Uterus (tissue), 4 donors: ENCODE data around the gene SLC2A9. TPM values are rescaled to one million over a fixed set of nuclear protein-coding genes. Genes with fewer than 3 reads are reported as not detected.

Experiments used
- DNase-seq, 2 donors: peaks; one replicate each; pipeline ENCODE4 v3.0.0-alpha.2; 2019 to 2020
- H3K27ac ChIP-seq, 2 donors: fragments of 200-600 bp; sonication (generic); 1 replicate in 1 of 2; 2 replicates in 1 of 2; pipeline ENCODE4 v1.5.1; 2016 to 2018
- H3K27me3 ChIP-seq, 2 donors: fragments of 200-600 bp; sonication (generic); one replicate each; pipeline ENCODE4 v1.5.1; 2018 to 2019; ENCODE audit warnings: control low read depth in 1 of 2
- H3K36me3 ChIP-seq, 2 donors: fragments of 200-600 bp; sonication (generic); one replicate each; pipeline ENCODE4 v1.5.1; 2019; ENCODE audit warnings: control low read depth in 1 of 2
- H3K4me1 ChIP-seq, 2 donors: fragments of 200-600 bp; sonication (generic); one replicate each; pipeline ENCODE4 v1.5.1; 2018 to 2019; ENCODE audit warnings: control low read depth in 1 of 2
- H3K4me3 ChIP-seq, 2 donors: fragments of 200-600 bp; sonication (generic); 1 replicate in 1 of 2; 2 replicates in 1 of 2; pipeline ENCODE4 v1.5.1; 2018 to 2019; ENCODE audit warnings: mild to moderate bottlenecking in 1 of 2
- H3K9me3 ChIP-seq, 2 donors: fragments of 200-600 bp; sonication (generic); one replicate each; pipeline ENCODE4 v1.5.1; 2019; ENCODE audit warnings: control low read depth in 1 of 2
- POLR2A ChIP-seq, 2 donors: fragments of 450-650 bp; IDR thresholded peaks; one replicate each; pipeline ENCODE4 v1.6.1; 2016; ENCODE audit warnings: antibody characterized with exemption in 2 of 2, mild to moderate bottlenecking in 1 of 2, moderate library complexity in 1 of 2
- intact Hi-C: fragments of 100-400 bp; cut with DNase I; formaldehyde crosslinking; loops from one replicate; pipeline ENCODE4 v1.15.1; 2023; ENCODE audit warnings: low total_unique reads
- total RNA-seq, 4 donors: library from RNA; depleted of rRNA in 3 of 4; stranded (reverse); fragments of >200 nt in 3 of 4; gene quantifications; one replicate each; pipeline versions ENCODE4 v1.1.0 to v1.2.4, GENCODE V29; 2014 to 2023
- TF ChIP-seq, protein P1 (sequence below), 4 experiments: fragments of 200-600 bp in 2 of 4; fragments of 450-650 bp in 2 of 4; sonication (generic) in 2 of 4; IDR thresholded peaks; one replicate each; pipeline ENCODE4 v1.5.1; 2016 to 2019; ENCODE audit warnings: antibody characterized with exemption in 4 of 4, mild to moderate bottlenecking in 2 of 4, moderate library complexity in 1 of 4
- donor health status: DM: yes; HTN: yes; CAD: no.

The SLC2A9 gene
- total RNA-seq, 4 donors from 2014 or later = 0.51 to 9.3 (median 7.1) TPM

GRCh38 chr4:9899306-9900055 lies 121.8 kb downstream of the SLC2A9 start:
- no peak overlapping the region for H3K4me3 ChIP-seq
- no peaks in the 10 kb centered on the region for H3K9me3 ChIP-seq
- no peaks in the 10 kb centered on the region for H3K36me3 ChIP-seq
- H3K27me3 ChIP-seq = no peaks in the 10 kb centered on the region
- no peak for DNase-seq
- no peak for TF ChIP-seq POLR2A (IDR thresholded peaks at IDR 0.05)
- TF ChIP-seq, protein P1, sequence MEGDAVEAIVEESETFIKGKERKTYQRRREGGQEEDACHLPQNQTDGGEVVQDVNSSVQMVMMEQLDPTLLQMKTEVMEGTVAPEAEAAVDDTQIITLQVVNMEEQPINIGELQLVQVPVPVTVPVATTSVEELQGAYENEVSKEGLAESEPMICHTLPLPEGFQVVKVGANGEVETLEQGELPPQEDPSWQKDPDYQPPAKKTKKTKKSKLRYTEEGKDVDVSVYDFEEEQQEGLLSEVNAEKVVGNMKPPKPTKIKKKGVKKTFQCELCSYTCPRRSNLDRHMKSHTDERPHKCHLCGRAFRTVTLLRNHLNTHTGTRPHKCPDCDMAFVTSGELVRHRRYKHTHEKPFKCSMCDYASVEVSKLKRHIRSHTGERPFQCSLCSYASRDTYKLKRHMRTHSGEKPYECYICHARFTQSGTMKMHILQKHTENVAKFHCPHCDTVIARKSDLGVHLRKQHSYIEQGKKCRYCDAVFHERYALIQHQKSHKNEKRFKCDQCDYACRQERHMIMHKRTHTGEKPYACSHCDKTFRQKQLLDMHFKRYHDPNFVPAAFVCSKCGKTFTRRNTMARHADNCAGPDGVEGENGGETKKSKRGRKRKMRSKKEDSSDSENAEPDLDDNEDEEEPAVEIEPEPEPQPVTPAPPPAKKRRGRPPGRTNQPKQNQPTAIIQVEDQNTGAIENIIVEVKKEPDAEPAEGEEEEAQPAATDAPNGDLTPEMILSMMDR (IDR thresholded peaks at IDR 0.05) = no peak
- intact Hi-C loops = no loop called here
- no peak overlapping the region for H3K27ac ChIP-seq
- no peaks in the 10 kb centered on the region for H3K4me1 ChIP-seq

GRCh38 chr4:9898596-9899305 lies 122.5 kb downstream of the SLC2A9 start:
- no peaks in the 10 kb centered on the region for H3K27me3 ChIP-seq
- no peak overlapping the region for H3K4me3 ChIP-seq
- H3K36me3 ChIP-seq = no peaks in the 10 kb centered on the region
- no peaks in the 10 kb centered on the region for H3K4me1 ChIP-seq
- no peak for DNase-seq
- no peak for TF ChIP-seq POLR2A (IDR thresholded peaks at IDR 0.05)
- TF ChIP-seq, protein P1 (IDR thresholded peaks at IDR 0.05) = no peak
- no peaks in the 10 kb centered on the region for H3K9me3 ChIP-seq
- no peak overlapping the region for H3K27ac ChIP-seq
- intact Hi-C loops = no loop called here

DNA sequence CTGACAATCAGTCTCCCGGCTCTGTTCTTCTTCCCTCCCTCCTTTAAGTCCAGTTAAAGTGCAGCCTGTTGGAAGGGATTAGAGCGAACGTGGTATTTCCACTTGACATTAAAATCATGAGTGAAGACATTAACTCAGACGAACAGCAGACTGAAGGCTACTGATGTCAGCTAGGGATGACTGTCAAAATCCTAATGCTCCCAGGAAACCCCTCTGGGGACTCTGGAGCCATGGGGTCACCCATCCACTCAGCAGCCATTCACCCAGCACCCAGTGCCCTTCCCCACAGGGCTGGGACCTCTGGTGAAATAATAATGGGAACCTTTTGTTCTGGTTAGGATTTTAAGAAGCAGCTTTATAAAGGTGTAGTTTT lies 126.0 kb downstream of the SLC2A9 start:
- TF ChIP-seq, protein P1 (IDR thresholded peaks at IDR 0.05) = no peak
- TF ChIP-seq POLR2A (IDR thresholded peaks at IDR 0.05) = no peak
- Histone ChIP-seq H3K9me3 (no peaks in the 10 kb centered on the region), H3K27me3 (no peaks in the 10 kb centered on the region), H3K4me1 (no peaks in the 10 kb centered on the region), H3K27ac (no peak overlapping the region), H3K4me3 (no peak overlapping the region), H3K36me3 (no peaks in the 10 kb centered on the region)
- intact Hi-C loops = no loop called here
- DNase-seq = no peak

- Histone ChIP-seq H3K27me3 (no peaks in the 10 kb centered on the region), H3K27ac (no peak overlapping the region), H3K4me1 (no peaks in the 10 kb centered on the region), H3K9me3 (no peaks in the 10 kb centered on the region), H3K36me3 (no peaks in the 10 kb centered on the region), H3K4me3 (no peak overlapping the region)
- no peak for DNase-seq
- intact Hi-C loops = no loop called here
- TF ChIP-seq, protein P1 (IDR thresholded peaks at IDR 0.05) = no peak
- TF ChIP-seq POLR2A (IDR thresholded peaks at IDR 0.05) = no peak
Measured at GRCh38 chr4:9894644-9895332, 126.5 kb downstream of the SLC2A9 start.
